ENCODE measurements around the gene KCNK6. TPM values are rescaled to one million over a fixed set of nuclear protein-coding genes. Genes with fewer than 3 reads are reported as not detected.

Gene KCNK6
- total RNA-seq, 1 donor from 2014 or later, result 0.43 TPM

DNA sequence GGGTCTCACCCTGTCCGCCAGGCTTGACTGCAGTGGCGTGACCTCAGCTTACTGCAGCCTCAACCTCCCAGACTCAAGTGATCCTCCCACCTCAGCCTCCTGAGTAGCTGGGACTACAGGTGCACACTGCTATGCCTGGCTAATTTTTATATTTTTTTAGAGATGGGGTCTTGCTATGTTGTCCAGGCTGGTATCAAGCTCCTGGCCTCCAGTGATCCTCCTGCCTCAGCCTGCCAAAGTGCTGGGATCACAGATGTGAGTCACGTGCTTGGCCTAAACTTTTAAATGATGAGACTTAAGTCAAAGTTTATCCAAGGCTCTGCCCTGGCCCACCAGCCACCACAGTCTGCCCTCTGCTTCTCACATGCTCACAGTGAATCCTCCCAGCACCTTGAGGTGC, 13.4 kb upstream of the KCNK6 start:
- no peak overlapping the region for H3K27ac Mint-ChIP-seq
- no peaks in the 10 kb centered on the region for H3K27me3 Mint-ChIP-seq
- H3K36me3 Mint-ChIP-seq (ENCODE audit: insufficient read depth), result no peaks in the 10 kb centered on the region
- H3K4me3 Mint-ChIP-seq (ENCODE audit: low read depth), result no peak overlapping the region
- TF ChIP-seq, protein P1, sequence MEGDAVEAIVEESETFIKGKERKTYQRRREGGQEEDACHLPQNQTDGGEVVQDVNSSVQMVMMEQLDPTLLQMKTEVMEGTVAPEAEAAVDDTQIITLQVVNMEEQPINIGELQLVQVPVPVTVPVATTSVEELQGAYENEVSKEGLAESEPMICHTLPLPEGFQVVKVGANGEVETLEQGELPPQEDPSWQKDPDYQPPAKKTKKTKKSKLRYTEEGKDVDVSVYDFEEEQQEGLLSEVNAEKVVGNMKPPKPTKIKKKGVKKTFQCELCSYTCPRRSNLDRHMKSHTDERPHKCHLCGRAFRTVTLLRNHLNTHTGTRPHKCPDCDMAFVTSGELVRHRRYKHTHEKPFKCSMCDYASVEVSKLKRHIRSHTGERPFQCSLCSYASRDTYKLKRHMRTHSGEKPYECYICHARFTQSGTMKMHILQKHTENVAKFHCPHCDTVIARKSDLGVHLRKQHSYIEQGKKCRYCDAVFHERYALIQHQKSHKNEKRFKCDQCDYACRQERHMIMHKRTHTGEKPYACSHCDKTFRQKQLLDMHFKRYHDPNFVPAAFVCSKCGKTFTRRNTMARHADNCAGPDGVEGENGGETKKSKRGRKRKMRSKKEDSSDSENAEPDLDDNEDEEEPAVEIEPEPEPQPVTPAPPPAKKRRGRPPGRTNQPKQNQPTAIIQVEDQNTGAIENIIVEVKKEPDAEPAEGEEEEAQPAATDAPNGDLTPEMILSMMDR (IDR thresholded peaks at IDR 0.05; ENCODE audit: unreplicated experiment), result no peak
- no peak for DNase-seq (ENCODE audit: low spot score, unreplicated experiment)
- H3K9me3 Mint-ChIP-seq (ENCODE audit: low read depth), result no peaks in the 10 kb centered on the region
- peaks cover 4% of the 10 kb centered on the region for H3K4me1 Mint-ChIP-seq (ENCODE audit: low read depth)

DNA sequence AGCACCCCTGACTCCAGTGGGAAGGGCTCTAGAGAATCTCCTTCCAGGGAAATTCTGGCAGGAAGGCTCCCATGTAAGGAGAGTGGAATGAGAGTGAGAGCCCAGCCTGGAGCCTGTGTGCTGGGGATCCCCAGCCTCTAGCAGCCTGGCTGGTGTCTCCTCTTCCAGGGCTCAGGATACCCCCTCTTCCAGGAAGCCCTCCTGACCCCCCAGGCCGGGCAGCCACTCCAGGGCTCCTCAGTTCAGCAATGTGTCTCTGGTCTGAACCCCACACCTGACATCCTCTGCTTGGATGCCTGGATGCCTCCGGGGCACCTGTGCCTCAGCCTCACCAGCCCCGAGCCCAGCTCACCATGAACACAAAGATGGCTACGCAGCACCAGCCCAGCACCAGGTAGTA, 12.6 kb upstream of the KCNK6 start:
- Mint-ChIP-seq H3K27me3 (no peaks in the 10 kb centered on the region), H3K36me3 (ENCODE audit: insufficient read depth) (no peaks in the 10 kb centered on the region), H3K27ac (no peak overlapping the region), H3K9me3 (ENCODE audit: low read depth) (no peaks in the 10 kb centered on the region), H3K4me3 (ENCODE audit: low read depth) (no peak overlapping the region), H3K4me1 (ENCODE audit: low read depth) (peaks cover 2% of the 10 kb centered on the region)
- TF ChIP-seq, protein P1 (IDR thresholded peaks at IDR 0.05; ENCODE audit: unreplicated experiment), result no peak
- no peak for DNase-seq (ENCODE audit: low spot score, unreplicated experiment)

DNA sequence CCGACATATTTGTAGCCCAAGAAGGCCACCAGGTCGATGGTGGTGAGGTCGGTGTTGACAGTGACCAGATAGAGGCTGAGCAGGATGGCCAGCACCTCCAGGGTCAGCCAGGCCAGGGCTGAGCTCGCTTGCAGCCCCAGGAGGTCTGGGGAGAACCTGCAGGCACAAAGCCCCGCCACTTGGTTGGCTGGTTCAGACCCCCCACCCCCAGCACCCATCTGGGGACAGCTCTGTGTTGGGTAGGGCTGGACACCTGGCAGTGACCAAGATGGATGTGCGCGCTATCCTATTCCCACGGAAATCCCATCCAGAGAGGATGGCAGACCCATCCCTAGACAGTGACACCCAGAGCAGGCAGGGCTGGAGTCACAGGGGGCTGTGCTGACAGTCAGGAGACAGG, 12.0 kb upstream of the KCNK6 start:
- TF ChIP-seq, protein P1 (IDR thresholded peaks at IDR 0.05; ENCODE audit: unreplicated experiment), result no peak
- H3K9me3 Mint-ChIP-seq (ENCODE audit: low read depth), result no peaks in the 10 kb centered on the region
- no peak overlapping the region for H3K4me3 Mint-ChIP-seq (ENCODE audit: low read depth)
- no peak overlapping the region for H3K27ac Mint-ChIP-seq
- peaks cover 2% of the 10 kb centered on the region for H3K4me1 Mint-ChIP-seq (ENCODE audit: low read depth)
- H3K27me3 Mint-ChIP-seq, result no peaks in the 10 kb centered on the region
- DNase-seq (ENCODE audit: low spot score, unreplicated experiment), result no peak
- H3K36me3 Mint-ChIP-seq (ENCODE audit: insufficient read depth), result no peaks in the 10 kb centered on the region

DNA sequence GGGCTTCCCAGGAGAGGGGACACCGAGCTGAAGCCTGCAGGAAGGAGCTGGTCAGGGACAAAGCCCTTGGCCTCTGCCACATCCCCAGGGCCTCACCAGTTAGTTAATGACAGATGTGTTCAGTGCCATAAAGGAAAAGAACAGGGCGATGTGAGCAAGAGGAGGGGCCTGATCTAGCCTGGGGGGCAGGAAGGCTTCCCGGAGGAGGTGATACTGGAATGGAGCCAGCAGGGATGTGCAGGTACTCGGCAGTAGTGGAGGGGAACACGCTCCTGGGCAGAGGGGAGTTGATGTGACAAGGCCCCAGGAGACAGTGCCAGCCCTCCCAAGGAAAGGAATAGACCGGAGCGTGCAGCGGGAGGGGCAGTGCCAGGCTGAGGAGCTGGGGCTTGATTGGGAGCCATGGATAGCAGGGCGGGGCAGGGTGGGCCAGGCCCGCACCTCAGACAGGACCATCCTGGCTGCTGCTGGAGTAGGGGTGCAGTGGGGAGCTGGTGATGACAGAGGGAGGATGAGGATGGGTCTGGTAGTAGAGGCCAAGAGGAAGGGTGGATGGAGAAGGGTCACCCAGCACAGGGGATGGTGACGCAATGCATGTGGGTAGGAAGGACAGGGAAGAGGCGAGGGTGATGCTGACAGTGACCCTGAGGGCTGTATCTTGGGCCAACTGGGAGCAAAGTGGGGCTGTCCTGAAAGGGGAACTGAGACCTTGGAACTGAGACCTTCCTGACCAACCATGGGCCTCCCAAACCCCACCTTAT, 11.5 kb upstream of the KCNK6 start:
- Mint-ChIP-seq H3K27ac (no peak overlapping the region), H3K27me3 (no peaks in the 10 kb centered on the region), H3K4me1 (ENCODE audit: low read depth) (peaks cover 2% of the 10 kb centered on the region), H3K4me3 (ENCODE audit: low read depth) (no peak overlapping the region), H3K36me3 (ENCODE audit: insufficient read depth) (no peaks in the 10 kb centered on the region), H3K9me3 (ENCODE audit: low read depth) (no peaks in the 10 kb centered on the region)
- TF ChIP-seq, protein P1 (IDR thresholded peaks at IDR 0.05; ENCODE audit: unreplicated experiment), result no peak
- no peak for DNase-seq (ENCODE audit: low spot score, unreplicated experiment)

DNA sequence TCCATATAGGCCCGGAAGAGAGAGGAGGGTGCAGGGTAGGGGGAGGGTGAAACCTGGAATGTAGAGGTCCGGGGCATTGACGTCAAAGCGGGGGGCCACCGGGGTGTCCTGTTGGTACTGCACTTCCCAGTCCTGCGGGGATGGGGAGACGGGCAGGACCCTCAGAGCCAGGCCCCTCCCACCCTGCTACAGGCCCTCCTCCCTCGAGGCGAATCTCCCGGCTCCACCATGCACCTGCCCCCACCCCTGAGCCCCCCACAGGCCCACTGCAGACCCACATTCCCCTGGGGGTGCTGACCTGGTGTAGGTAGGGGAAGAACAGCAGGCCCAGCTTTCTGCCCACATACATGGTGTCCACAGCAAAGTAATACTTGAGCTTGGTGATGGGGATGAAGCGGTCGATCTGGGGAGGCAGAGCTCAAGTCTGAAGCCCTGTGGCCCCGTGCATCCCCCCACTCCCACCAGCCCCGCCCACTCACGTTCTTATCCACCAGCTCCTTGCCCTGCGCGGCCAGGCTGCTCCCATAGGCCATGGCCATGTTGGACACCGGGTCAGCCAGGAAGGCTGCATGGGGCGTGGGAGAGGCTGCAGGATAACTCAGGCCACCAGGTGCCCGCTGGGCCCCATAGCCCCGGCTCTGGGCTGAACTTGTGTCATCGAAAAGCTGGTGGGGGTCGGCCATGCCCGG, 10.6 kb upstream of the KCNK6 start:
- peaks cover 2% of the 10 kb centered on the region for H3K4me1 Mint-ChIP-seq (ENCODE audit: low read depth)

More for the DNA sequence above, 10.6 kb upstream of the KCNK6 start:
- no peak overlapping the region for H3K27ac Mint-ChIP-seq
- H3K36me3 Mint-ChIP-seq (ENCODE audit: insufficient read depth), result no peaks in the 10 kb centered on the region
- H3K27me3 Mint-ChIP-seq, result no peaks in the 10 kb centered on the region
- DNase-seq (ENCODE audit: low spot score, unreplicated experiment), result no peak
- TF ChIP-seq, protein P1 (IDR thresholded peaks at IDR 0.05; ENCODE audit: unreplicated experiment), result no peak
- no peaks in the 10 kb centered on the region for H3K9me3 Mint-ChIP-seq (ENCODE audit: low read depth)
- no peak overlapping the region for H3K4me3 Mint-ChIP-seq (ENCODE audit: low read depth)

Measured in progenitor cell of endocrine pancreas (in vitro differentiated cells).